PFSK-1 (cell line): ENCODE results near the gene BRMS1L. TPM values are rescaled to one million over a fixed set of nuclear protein-coding genes. Genes with fewer than 3 reads are reported as not detected.

Source experiments
- FOXP2 ChIP-seq: optimal IDR thresholded peaks from 2 replicates; pipeline ENCODE3; 2011; ENCODE audit warnings: borderline replicate concordance, control low read depth, inconsistent platforms; ENCODE audit not compliant: insufficient read depth; ENCODE audit errors: extremely low read length, extremely low read depth
- POLR2AphosphoS5 ChIP-seq: IDR thresholded peaks from 2 replicates; pipeline ENCODE4 v1.6.1; 2012; ENCODE audit warnings: low read depth, mild to moderate bottlenecking, control low read depth, low read length, moderate library complexity
- REST ChIP-seq, 2 experiments: IDR thresholded peaks; 2 replicates each; pipeline versions ENCODE4 v1.6.1 to v1.8.0; 2011 to 2012; ENCODE audit warnings: low read depth in 2 of 2, low read length in 2 of 2, control low read depth in 1 of 2, inconsistent platforms in 1 of 2, mild to moderate bottlenecking in 1 of 2, moderate library complexity in 1 of 2; ENCODE audit not compliant: insufficient read depth in 1 of 2
- SIN3A ChIP-seq: IDR thresholded peaks from 2 replicates; pipeline ENCODE4 v1.6.1; 2012; ENCODE audit warnings: mild to moderate bottlenecking, low read length, moderate library complexity, borderline replicate concordance; ENCODE audit not compliant: insufficient read depth
- TAF1 ChIP-seq: IDR thresholded peaks from 2 replicates; pipeline ENCODE4 v1.6.1; 2012; ENCODE audit warnings: low read length, control low read depth, borderline replicate concordance; ENCODE audit not compliant: insufficient read depth
- polyA plus RNA-seq: library from polyadenylated mRNA; unstranded; fragments of >200 nt; gene quantifications from one replicate; pipeline ENCODE4 v1.2.1, GENCODE V29; 2012; ENCODE audit warnings: low read depth, missing spikeins; ENCODE audit not compliant: insufficient read length

BRMS1L gene
- polyA plus RNA-seq: 5.9 TPM

DNA sequence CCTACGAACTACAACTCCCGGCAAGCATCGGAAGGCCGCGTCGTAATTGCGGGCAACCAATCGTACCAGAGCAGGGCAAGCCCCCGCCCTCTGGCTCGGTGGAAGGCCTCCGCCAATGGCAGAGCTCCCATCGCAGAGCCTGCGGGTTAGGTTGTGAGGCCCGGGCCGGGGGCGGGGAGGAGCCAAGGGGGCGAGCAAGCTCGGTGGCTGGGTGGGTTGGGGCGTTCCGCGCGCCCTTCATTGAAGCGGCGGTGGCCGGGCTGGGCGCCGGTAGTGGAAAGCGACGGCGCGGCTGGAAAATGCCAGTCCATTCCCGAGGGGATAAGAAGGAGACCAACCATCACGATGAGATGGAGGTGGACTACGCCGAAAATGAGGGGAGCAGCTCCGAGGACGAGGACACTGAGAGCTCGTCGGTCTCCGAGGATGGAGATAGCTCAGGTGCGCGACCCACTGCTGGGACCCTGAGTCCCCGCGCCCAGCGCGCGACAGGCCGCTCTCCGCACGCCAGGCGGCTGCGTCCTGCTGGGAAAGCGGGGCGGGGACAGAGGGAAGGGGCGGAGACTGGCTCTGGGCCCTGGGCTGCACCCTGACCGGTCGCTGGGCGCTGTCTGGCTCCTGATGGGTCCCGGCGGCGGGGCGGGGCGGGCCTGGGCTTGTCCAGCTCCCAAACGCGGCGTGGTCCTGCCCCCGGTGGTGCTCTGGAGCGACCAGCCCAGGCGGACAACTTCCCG lies at the start of gene BRMS1L:
Gene BRMS1L (plus strand): TSS at position 121 of the 734 bp plus-strand sequence. CDS start 179 bp downstream, at position 300.
- TF ChIP-seq REST (IDR thresholded peaks at IDR 0.05; ENCODE audit: insufficient read depth in 1 of 2, low read depth in 2 of 2, low read length in 2 of 2) (no peak), SIN3A (no peak), POLR2AphosphoS5 (peak; percentile 83), TAF1 (peak; percentile 34; the same call in 1 of the 2 replicates), FOXP2 (peak; percentile 40)

GRCh38 chr14:35776823-35777222 lies 49.3 kb upstream of the BRMS1L start:
- no peak for TF ChIP-seq TAF1
- no peak for TF ChIP-seq SIN3A
- TF ChIP-seq FOXP2: no peak
- TF ChIP-seq POLR2AphosphoS5: no peak
- TF ChIP-seq REST (IDR thresholded peaks at IDR 0.05; ENCODE audit: insufficient read depth in 1 of 2, low read depth in 2 of 2, low read length in 2 of 2): no peak

GRCh38 chr14:35779368-35779767 lies 46.8 kb upstream of the BRMS1L start:
- TF ChIP-seq TAF1 (no peak), POLR2AphosphoS5 (no peak), FOXP2 (no peak), SIN3A (no peak), REST (IDR thresholded peaks at IDR 0.05; ENCODE audit: insufficient read depth in 1 of 2, low read depth in 2 of 2, low read length in 2 of 2) (no peak)

GRCh38 chr14:35783699-35784098 lies 42.4 kb upstream of the BRMS1L start:
- TF ChIP-seq TAF1 (no peak), REST (IDR thresholded peaks at IDR 0.05; ENCODE audit: insufficient read depth in 1 of 2, low read depth in 2 of 2, low read length in 2 of 2) (no peak), SIN3A (no peak), POLR2AphosphoS5 (no peak)
